IPS-11a (cell line): ENCODE measurements around the gene CH25H.

ENCODE experiments used
- H3K4me3 ChIP-seq: one replicate; pipeline ENCODE4 v1.5.1; 2013; ENCODE audit warnings: low read depth, low read length, control low read depth

Gene CH25H

DNA sequence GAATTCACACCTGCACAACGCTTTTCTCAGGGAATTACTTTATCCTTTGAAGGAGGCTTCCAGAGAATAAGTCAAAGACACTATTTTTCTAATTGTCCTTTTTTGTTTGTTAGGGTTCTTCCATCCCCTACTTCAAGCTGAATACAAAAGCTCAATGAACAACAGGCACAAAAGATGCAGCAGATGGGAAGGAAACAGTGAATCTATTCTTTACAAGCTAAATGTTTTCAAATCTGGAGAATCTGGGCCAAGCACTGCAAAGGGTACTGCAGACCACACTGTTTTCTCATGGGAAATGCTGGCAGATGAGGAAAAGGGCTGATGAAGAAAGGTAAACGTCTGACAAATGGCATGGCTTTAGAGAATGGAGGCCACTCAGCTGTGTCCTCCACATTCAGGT, 25.9 kb upstream of the CH25H start:
- no peak overlapping the region for H3K4me3 ChIP-seq

DNA sequence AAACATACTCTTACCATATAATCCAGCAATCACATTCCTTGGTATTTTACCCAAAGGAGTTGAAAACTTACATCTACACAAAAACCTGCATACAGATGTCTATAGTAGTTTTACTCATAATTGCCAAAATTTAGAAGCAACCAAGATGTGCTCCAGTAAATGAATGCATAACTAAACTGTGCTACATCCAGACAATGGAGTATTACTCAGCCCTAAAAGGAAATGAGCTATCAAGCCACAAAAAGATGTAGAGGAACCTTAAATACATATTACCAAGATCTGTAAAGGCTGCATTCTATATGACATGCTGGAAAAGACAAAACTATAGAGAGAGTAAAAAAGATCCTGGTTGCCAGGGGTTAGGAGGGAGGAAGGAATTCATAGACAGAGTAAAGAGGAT, 21.8 kb upstream of the CH25H start:
- H3K4me3 ChIP-seq, result no peak overlapping the region

DNA sequence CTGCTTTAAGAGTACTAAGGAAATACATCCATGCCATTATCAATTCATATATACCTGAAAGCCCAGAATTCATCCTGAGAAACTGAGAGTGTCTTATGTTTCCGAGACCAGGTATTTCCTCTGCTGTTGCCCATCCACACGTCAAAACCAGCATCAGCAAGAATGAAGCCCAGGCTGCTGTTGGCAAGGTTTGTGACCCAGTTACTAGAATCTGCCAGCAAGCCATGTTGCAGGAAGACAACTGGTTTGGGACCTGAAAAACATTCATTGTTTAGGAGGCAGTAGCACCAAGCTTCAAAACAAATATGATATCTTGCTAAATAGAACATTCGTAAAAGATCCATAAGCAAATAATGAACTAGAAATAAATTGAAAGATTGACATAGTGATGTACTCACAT, 21.0 kb upstream of the CH25H start:
- no peak overlapping the region for H3K4me3 ChIP-seq

GRCh38 chr10:89226891-89227290, 19.8 kb upstream of the CH25H start:
- no peak overlapping the region for H3K4me3 ChIP-seq

DNA sequence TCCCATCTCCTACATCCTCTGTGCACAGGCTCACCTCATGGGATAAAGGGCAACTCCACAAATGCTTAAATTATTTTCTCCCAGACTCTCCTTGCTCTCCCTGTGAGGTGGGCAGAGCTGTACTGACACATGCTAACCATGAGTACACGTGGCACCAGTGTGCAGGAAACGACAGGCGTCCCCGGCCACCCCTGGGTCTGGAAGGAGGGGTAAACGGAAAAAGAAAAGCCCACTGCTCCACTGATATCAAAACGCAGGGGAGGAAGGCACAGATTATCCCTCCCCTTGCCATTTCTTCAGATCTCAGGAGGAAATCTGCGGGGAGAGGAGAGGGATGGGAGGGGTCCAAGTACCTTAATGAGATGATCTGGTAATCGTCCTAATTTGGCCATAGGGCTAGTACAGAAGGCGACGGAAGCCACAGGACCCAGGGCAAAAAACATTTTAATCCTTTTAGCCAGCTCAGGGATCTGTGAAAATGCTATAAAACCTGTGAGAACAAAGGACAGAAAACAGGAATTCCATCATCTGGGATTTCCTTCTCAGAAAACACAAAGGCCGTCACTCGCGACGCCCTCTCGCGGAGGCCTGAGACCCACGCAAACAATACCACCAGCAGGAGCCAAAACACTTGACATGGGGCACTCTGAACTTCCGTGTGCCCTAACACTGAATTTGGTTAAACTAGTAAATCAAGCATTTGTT, 17.8 kb upstream of the CH25H start:
- no peak overlapping the region for H3K4me3 ChIP-seq

- no peak overlapping the region for H3K4me3 ChIP-seq
Observed at GRCh38 chr10:89221919-89222318, 14.8 kb upstream of the CH25H start.

DNA sequence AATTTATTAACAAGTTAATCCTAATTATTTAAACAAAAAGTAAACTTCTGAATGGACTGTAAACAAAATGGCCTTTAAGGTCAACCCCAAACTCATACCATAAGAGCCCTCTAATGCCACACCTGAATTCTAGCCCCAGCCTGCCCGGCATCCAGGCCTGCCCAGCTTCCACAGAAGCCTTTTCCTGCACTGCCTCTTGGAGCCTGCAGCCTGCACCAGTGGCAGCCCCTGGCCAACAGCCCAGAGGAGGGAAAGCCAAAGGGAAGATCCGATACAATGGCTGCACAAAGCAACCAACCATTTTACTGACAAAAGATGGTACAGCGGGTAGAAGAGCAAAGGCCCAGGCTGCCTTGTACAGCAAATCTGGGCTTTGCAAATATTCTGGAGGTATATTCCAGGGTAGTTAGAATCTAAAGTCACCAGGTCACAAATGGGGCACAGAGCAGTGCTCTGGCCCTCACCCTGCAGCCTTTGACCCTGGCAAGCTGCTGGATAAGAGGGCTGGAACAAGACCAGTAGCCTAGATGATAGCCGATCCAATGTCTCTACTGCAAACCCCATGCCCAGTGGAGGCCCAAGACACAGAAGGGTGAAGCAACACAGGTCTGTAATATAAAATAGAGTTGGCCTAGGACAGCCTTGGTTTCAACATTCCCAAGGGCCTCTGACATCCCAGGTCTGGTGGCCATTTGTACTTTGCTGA, 12.5 kb upstream of the CH25H start:
- H3K4me3 ChIP-seq, result no peak overlapping the region

GRCh38 chr10:89217057-89217990, 10.2 kb upstream of the CH25H start:
- no peak overlapping the region for H3K4me3 ChIP-seq

- H3K4me3 ChIP-seq, result no peak overlapping the region
Observed at GRCh38 chr10:89216056-89216455, 8.9 kb upstream of the CH25H start.

DNA sequence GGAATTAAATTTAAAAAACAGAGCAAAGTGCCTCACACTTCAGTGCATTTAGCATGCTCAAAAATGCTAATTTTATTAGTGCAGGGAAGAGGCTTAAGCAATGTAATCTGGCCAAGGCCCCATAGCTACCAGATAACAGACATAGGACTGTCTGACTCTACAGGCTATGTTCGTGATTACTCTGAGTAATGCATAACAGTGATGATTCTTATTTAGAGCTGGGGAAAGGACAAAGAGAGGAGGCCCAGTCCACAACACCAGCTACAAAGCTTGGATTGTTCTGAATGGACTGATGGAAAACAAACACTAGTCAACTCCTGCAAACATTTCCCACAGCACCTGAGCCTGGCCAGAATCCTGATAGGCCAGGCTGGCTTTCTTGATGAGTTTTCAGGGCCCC, 8.4 kb upstream of the CH25H start:
- H3K4me3 ChIP-seq, result no peak overlapping the region

DNA sequence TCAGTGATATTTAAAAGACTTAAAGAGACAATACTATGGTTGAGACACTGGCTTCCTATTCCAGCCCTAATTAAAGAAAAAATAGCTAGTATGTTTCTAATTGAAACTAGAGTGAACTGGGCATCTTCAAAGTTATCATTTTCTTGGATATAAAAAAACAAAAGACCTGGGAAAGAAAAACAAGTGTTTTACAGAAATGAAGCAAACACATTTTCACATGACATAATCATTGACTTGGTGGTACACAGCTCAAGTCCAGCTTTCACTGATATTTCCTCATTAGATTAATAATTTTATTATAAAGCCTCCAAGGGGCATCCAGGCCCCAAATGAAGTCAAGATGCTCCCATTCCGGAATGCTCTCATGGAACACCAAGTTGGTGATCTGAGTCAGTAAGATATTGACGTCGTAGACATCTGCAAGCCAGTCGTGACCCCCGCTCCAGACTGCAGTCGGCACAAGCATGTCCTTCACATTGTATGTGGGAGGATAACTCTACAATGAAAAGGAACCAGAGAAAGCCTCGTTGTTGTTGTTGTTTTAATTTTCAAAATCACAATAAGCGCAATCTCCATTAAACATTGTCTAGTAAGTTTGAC, 7.5 kb upstream of the CH25H start:
- H3K4me3 ChIP-seq, result no peak overlapping the region

- H3K4me3 ChIP-seq, result no peak overlapping the region
Observed at GRCh38 chr10:89213191-89213808, 6.2 kb upstream of the CH25H start.

DNA sequence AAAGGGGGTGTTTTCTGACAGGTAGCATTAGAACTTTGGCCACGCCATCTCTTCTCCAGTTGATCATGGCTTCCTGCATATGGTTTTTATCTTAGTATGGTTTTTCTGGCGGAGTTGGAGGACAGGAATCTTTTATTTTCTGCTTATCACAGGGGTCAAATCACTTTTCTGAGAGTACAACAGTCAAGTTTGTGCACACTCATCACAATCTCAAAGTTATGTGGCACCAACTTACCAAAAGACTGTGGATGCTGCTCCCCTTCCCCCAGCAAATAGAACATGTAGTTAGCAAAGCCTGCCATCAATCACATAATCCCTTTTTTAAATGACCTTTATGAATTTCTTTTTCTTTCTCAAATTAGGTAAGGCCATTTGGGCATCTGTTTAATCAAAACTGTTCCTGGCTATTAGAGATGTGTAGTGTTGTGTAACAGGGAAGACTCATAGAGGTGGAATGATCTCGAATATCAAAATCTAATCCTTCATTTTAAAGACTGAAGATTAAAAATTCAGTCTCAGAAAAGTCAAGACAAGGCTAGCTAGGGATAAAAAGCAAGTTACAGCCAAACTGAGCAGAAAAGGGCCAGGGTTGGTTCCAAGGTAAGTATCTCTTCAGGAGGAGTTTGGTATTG, 3.8 kb upstream of the CH25H start:
- H3K4me3 ChIP-seq, result no peak overlapping the region

DNA sequence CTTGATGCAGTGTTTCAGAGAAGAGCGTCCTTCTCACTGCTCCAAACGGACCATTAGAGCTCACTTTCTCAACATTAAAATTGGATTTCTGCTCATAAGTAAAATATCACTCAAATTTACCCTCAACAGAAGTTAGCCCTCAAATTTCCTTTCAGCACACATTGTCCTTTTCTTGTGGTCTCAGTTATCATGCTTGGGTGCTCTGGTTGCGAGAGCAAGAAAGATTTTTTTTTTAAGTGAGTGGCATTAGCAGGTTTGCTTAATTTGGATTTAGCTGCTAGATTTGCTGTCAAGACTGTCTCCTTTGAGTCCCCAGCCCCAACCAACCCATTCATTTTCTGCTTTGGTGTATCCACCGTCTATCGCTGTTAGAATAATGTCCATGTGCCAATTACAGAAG, 2.6 kb upstream of the CH25H start:
- H3K4me3 ChIP-seq, result no peak overlapping the region

DNA sequence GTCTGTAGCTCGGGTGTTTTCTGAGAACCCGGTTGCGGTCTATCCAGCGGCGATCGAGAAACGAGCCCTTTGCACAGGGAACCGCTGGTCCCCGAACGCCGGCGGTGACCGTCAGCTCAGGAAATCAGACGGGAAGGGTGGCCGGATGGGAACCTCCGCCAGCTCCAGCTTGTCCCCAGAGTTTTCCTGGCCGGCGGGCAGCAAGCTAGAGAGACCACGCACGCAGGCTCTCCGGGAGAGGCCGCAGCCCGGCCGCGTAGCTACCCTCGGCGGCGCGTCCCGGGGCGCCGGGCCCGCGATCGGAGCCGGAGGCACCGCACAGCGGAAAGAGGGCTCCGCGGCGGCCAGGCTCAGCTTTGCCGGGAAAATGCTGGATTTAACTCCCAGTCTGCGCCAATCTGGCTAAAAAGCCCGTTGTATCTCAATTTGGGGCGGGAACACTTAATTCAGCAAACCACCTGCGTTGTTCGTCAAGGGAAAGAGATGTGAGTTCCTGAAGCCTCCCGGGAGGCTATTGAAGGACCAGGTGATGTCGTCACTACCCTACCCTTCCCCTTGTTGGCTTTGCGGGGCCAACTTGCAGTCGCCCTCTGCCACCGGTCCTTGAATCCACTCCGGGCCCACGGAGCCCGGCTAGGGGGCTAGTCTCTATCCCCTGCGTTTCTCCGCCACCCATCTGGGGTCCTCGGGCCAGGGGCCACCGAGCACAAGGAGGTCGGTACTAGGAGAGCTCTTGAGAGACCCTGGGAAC, 859 bp upstream of the CH25H start:
- H3K4me3 ChIP-seq, result peak overlapping the region; percentile 51

GRCh38 chr10:89206402-89207180, 526 bp downstream of the CH25H start:
- H3K4me3 ChIP-seq, result peak overlapping the region; percentile 51

DNA sequence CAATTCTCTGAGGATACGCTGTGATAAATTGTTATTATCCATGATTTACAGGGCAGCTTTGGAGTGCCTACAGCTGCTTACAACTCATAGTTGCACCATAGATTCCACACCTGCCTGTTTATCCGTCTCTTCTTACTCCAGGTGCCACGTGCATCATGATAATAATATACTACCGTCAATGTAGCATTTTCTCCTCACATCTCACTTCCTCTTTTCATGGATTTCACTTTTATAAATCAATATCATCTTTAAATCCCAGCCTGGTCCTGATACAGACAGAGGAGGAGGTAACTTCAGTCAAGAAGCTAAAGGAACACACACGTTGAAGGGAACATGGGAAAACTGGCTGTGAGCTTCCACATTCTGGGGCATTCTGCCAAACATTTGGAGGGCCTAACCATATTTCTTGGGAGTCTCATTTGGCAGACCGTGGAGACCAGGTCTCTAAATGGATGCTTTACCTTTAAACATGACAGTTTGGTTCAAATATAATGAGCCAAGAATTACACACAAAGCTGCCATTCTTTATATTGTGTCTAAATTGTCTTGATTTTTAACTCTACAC, 2.4 kb downstream of the CH25H start:
- H3K4me3 ChIP-seq, result no peak overlapping the region

DNA sequence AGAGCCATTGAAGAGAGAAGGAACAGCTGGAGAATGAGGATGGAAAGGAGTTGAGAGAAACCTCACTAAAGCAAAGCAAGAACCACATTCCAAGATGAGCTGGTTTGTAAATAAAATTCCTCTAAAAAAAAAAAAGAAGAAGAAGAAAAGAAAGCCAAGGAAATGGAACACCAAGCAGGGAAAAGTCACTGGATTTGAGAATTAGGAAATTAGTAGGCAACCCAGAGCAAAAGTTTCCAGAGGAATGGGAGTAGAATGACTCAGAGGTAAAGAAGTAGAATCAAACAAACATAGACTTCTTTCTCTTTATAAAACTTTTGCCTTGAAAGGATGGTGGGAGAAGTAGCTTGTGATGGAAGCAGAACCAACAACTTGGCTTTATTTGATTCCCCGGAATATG, 3.9 kb downstream of the CH25H start:
- H3K4me3 ChIP-seq, result no peak overlapping the region

DNA sequence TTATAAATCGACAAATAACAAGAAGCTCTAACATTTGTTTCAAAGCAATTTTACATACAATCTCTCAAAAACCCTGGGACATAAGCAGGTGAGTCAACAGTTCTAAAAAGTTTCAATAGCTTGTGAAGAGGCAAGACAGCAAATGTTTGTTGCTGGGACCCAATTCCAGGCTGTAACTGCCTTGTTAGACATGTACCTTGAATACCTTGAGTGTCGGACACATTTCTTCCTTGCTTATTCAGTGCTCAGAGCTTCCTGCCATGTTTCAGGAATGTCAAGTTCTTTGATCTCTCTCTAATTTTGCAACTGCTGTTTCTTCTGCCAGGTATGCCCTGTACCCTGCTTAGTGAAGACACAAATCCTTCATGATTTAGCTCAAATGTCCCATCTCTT, 5.1 kb downstream of the CH25H start:
- H3K4me3 ChIP-seq, result no peak overlapping the region
